Skin epidermis (tissue), 12 donors: Measurements from ENCODE around the gene GATAD2A.
"Not testable (repeated sequence)": the region's sequence is repeated elsewhere in the genome, so short reads cannot be mapped to it uniquely, and the experiment has no call there.

ENCODE experiments used
- H3K27ac ChIP-seq, 21 experiments: fragments of 200-600 bp; sonication (generic) in 11 of 21; one replicate each; pipeline ENCODE4 v1.5.0; 2020; ENCODE audit warnings: mild to moderate bottlenecking in 3 of 21, inconsistent platforms in 2 of 21, moderate library complexity in 2 of 21
- H3K4me3 ChIP-seq, 7 experiments: fragments of 200-600 bp; sonication (generic) in 2 of 7; one replicate each; pipeline ENCODE4 v1.5.0; 2020; ENCODE audit warnings: inconsistent platforms in 2 of 7, mild to moderate bottlenecking in 2 of 7, moderate library complexity in 1 of 7

The GATAD2A gene

DNA sequence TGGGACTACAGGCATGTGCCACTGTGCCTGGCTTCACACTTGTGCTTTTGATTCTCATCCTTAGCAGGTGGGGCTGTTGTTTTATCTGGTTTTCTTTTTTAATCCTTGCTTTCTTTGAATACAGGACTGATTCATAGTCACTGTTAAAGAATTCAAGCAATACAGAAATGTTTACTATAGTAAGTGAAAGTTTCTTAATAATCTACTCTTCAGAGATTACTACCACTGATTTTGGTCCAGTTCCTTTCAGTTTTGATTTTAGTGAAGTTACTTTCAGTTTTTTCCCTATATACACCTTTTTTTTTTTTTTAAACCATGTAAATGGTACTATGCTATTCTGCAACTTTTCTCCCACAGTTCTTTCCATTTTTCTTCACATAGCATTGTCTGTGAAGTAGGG lies 53.6 kb downstream of the GATAD2A start:
- peak overlapping the region in 18 of 21 experiments; percentile 10 to 95 (median 82) for H3K27ac ChIP-seq
- H3K4me3 ChIP-seq = no peak overlapping the region

DNA sequence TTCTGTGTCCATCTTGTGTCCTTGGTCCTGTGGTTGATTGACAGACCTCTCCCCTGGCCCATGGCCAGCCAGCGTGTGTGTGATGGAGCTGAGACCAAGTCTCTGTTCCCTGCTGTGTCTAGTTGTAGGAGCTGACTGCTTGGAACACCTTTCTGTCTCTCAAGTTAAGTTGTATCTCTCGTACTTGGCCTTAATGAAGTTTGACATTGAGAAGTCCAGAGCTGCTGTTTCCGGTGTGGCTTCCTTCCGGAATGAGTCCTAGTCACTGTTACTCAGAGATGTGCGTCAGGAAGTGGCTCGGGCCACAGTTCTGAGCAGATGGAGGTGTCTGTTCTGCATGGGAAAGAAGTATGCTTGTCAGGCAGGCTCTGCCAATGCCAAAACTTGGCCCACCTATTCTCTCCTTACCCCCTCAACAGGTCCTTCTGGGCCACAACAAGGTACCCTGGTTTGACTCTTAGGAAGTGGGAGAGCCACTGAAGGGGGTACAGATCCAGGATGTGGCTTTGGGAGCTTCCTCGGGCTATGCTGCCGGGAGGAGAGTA lies 54.3 kb downstream of the GATAD2A start:
- H3K27ac ChIP-seq = peak overlapping the region in 20 of 21 experiments; percentile 34 to 95 (median 82)
- H3K4me3 ChIP-seq = peak overlapping the region in 2 of 7 experiments; percentile 15 to 22

- peak overlapping the region in 2 of 7 experiments; percentile 15 to 22 for H3K4me3 ChIP-seq
- H3K27ac ChIP-seq = peak overlapping the region in 20 of 21 experiments; percentile 34 to 95 (median 82)
These were observed 54.8 kb downstream of the GATAD2A start for GRCh38 chr19:19460258-19460731.

DNA sequence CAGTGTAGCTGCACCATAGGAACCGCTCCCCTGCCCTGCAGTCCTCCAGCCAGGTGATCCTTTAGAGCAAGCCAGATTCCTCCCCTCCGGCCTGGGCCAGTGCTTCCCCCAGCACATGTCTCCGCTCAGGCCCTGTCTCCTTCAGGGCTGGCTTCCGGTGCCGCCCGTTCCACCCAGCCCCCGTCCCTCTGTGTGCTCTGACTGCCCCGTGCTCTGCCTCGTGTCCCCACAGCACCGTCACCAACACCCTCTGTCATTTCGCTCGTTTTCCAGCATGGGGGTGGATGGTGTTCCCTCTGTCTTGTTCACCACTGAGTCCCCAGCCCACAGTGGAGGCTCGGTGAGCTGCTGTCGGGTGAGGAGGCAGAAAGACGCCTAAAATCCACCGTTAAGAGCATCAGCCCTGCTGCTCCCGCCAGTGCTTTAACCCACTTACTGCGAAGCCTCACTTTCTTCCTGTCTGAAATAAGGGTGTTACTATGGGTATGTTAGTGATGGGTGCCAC lies 55.3 kb downstream of the GATAD2A start:
- Histone ChIP-seq H3K27ac (peak overlapping the region in 20 of 21 experiments; percentile 34 to 95 (median 82)), H3K4me3 (peak overlapping the region in 1 of 7 experiments; percentile 10)

- H3K4me3 ChIP-seq = no peak overlapping the region
- peak overlapping the region in 20 of 21 experiments; percentile 34 to 95 (median 82) for H3K27ac ChIP-seq
These were observed 55.8 kb downstream of the GATAD2A start for GRCh38 chr19:19461306-19461670.

GRCh38 chr19:19461671-19462622 lies 56.5 kb downstream of the GATAD2A start:
- Histone ChIP-seq H3K4me3 (no peak overlapping the region), H3K27ac (peak overlapping the region in 20 of 21 experiments; percentile 4 to 95 (median 82))

- peak overlapping the region in 20 of 21 experiments; percentile 4 to 95 (median 80) for H3K27ac ChIP-seq
- no peak overlapping the region for H3K4me3 ChIP-seq
These were observed 58.1 kb downstream of the GATAD2A start for GRCh38 chr19:19463348-19464117.

- Histone ChIP-seq H3K4me3 (no peak overlapping the region), H3K27ac (peak overlapping the region in 19 of 21 experiments; percentile 44 to 95 (median 82))
These were observed 59.0 kb downstream of the GATAD2A start for GRCh38 chr19:19464339-19465098.

- no peak overlapping the region for H3K4me3 ChIP-seq
- peak overlapping the region in 1 of 21 experiments; percentile 79 for H3K27ac ChIP-seq
These were observed 60.1 kb downstream of the GATAD2A start for GRCh38 chr19:19465436-19466070.

DNA sequence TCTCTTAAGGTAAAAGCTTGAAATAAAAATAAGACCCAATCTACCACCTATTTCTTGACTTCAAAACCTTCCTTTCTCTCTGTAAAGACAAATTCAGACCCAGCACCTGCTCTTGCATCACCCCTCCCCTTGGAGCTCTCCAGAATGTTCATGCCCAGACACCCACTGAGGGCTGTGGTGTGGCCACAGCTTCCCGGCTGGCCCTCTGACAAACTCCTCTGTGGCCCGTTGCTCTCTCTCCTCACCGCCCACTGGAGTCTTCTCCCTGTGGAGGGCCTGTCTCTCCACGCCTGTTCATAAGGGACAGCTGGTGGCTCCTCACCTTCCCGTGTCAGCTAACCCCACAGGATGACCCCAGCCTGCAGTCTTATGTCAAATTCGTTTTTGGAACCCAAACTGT lies 60.7 kb downstream of the GATAD2A start:
- H3K4me3 ChIP-seq = no peak overlapping the region
- no peak overlapping the region for H3K27ac ChIP-seq

DNA sequence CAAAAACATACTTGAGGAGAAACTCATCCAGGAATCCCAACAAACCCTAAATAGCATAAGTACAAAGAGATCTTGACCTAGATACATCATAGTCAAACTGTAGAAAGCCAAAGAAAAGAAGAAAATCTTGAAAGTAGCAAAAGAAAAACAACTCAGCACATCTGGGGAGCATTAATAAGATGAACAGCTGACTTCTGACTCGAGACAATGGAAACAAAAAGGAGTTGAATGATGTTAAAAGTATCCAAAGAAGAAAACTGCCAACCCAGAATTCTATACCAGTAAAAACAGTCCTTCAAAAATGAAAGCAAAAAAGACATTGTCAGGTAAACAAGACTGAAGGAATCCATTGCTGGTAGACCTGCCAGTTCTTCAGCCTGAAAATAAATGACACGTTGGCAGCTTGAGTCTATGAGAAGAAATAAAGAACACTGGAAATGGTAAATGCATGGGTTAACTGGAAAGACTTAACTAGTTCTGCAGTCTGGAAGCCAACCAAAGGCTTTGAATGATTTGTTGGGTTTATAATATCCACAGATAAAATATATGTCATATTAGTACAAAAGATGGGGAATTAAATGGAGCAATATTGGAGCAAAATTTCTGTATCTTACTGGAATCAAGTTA lies 63.1 kb downstream of the GATAD2A start:
- Histone ChIP-seq H3K27ac (no peak overlapping the region), H3K4me3 (no peak overlapping the region)

GRCh38 chr19:19470579-19470978 lies 65.1 kb downstream of the GATAD2A start:
- Histone ChIP-seq H3K27ac (peak overlapping the region in 1 of 21 experiments; percentile 3), H3K4me3 (no peak overlapping the region)

- H3K4me3 ChIP-seq = no peak overlapping the region
- H3K27ac ChIP-seq = no peak overlapping the region
These were observed 66.2 kb downstream of the GATAD2A start for GRCh38 chr19:19471682-19472081.

DNA sequence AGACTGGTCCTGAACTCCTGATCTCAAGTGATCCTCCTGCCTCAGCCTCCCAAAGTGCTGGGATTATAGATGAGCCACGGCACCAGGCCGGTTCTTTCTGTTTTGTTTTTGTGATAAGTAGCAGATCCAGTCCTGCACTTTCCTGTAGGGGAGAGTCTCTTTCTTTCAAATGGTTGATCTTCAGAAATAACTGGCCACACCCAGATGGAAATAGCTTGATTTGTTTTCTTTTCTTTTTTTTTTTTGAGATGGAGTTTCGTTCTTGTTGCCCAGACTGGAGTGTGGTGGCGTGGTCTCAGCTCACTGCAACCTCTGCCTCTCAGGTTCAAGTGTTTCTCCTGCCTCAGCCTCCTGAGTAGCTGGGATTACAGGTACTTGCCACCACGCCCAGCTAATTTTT lies 66.6 kb downstream of the GATAD2A start:
- H3K27ac ChIP-seq, H3K4me3 ChIP-seq: not testable (repeated sequence)

DNA sequence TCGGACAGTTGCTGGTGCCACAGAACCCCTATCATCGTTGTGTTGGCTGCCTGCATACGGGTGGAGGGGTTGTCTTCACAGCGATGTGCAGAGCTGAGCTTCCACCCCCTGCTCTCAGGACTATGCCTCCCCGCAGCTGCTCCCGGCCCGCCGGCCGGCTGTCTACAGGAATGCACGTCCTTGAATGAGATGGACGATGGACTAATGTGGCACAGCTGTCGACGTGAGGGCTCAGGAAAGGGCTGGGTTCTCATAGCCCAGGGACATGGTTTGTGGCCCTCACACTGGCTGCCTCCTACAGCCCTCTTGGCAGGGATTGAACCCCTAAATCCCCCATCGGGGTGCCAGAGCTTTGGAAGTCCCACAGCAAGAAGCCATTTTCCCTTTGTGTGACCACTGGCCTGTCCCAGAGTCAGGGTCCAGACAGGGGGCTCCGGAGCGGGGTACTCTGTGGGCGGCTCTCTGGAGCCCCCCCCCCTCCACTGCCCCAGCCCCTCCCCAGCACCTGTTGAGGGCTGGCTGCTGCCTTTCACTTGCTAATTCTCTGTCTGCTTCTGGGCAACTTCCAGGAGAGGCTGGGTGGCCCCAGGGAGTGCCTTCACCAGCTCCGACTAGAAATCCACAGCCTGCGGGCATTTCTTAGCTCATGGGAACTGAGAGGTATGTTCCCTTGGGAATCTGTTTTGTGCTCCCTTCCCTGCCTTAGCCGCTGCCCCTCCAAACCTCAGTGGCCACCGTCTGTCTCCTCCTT lies 69.7 kb downstream of the GATAD2A start:
- Histone ChIP-seq H3K27ac (peak overlapping the region in 8 of 21 experiments; percentile 13 to 44 (median 26)), H3K4me3 (no peak overlapping the region)

GRCh38 chr19:19475849-19476828 lies 70.7 kb downstream of the GATAD2A start:
- no peak overlapping the region for H3K4me3 ChIP-seq
- H3K27ac ChIP-seq = peak overlapping the region in 10 of 21 experiments; percentile 13 to 41 (median 22)
